Activated CD4-positive, CD25-positive, alpha-beta regulatory T cell treated with anti-CD3 and anti-CD28 coated beads, Interleukin-2, amount 50 U/mL, for 72 hours (primary cell): Measurements from ENCODE around the gene CSHL1.
"Not testable (repeated sequence)": the region's sequence is repeated elsewhere in the genome, so short reads cannot be mapped to it uniquely, and the experiment has no call there.

Experiments
- DNase-seq: peaks from one replicate; pipeline ENCODE4 v3.0.0; 2021

CSHL1 gene

GRCh38 chr17:63881935-63882601, 29.0 kb downstream of the CSHL1 start, which contains the start of gene GH2:
GH2 (minus strand) TSS chr17:63881944; CDS start chr17:63881801, 143 bp downstream.
- peak; percentile 63 for DNase-seq

GRCh38 chr17:63881337-63881736, 29.7 kb downstream of the CSHL1 start:
- not testable (repeated sequence) for DNase-seq

- DNase-seq, result no peak
Measured at GRCh38 chr17:63880706-63881105, 30.4 kb downstream of the CSHL1 start.

GRCh38 chr17:63878413-63878812, 32.6 kb downstream of the CSHL1 start:
- not testable (repeated sequence) for DNase-seq

GRCh38 chr17:63874693-63875092, 36.4 kb downstream of the CSHL1 start:
- DNase-seq, result not testable (repeated sequence)

- not testable (repeated sequence) for DNase-seq
Measured at GRCh38 chr17:63874061-63874626, 36.9 kb downstream of the CSHL1 start.

GRCh38 chr17:63873577-63873976, 37.5 kb downstream of the CSHL1 start, which contains the start of gene CSH2:
CSH2 (minus strand) TSS chr17:63873677; CDS start chr17:63873614, 63 bp downstream.
- DNase-seq, result not testable (repeated sequence)

- DNase-seq, result not testable (repeated sequence)
Measured at GRCh38 chr17:63871646-63872365, 39.3 kb downstream of the CSHL1 start.

GRCh38 chr17:63870292-63870665, 40.8 kb downstream of the CSHL1 start:
- DNase-seq, result not testable (repeated sequence)

- DNase-seq, result not testable (repeated sequence)
Measured at GRCh38 chr17:63869491-63870291, 41.4 kb downstream of the CSHL1 start.

GRCh38 chr17:63866625-63867024, 44.4 kb downstream of the CSHL1 start:
- not testable (repeated sequence) for DNase-seq
